Activated CD8-positive, alpha-beta memory T cell treated with anti-CD3 and anti-CD28 coated beads, Interleukin-2, amount 10 ng/mL, durations not matched to agents 7 days and 5 days (primary cell): ENCODE data around the gene DPEP1. TPM values are rescaled to one million over a fixed set of nuclear protein-coding genes. Genes with fewer than 3 reads are reported as not detected.

ENCODE experiments used
- ATAC-seq: fragments of 150-1000 bp; cut with Tn5 transposase; one replicate; pipeline ENCODE4 v1.10.0; 2021; ENCODE audit warnings: moderate library complexity
- CTCF ChIA-PET: fragments of 350-600 bp; sonication (Branson Sonifier 250); formaldehyde crosslinking; loops from one replicate; lab custom pipeline; 2021; ENCODE audit warnings: antibody characterized with exemption; lab: Charles Lee
- DNase-seq: peaks from one replicate; pipeline ENCODE4 v3.0.0-alpha.2; 2020
- H3K27ac Mint-ChIP-seq: one replicate; pipeline ENCODE4 v1.8.0; 2021; ENCODE audit warnings: mild to moderate bottlenecking, mixed read lengths
- H3K27me3 Mint-ChIP-seq: one replicate; pipeline ENCODE4 v1.8.0; 2021; ENCODE audit warnings: mixed read lengths
- H3K36me3 Mint-ChIP-seq: one replicate; pipeline ENCODE4 v1.8.0; 2021; ENCODE audit warnings: mild to moderate bottlenecking, mixed read lengths
- H3K4me1 Mint-ChIP-seq: one replicate; pipeline ENCODE4 v1.8.0; 2021; ENCODE audit warnings: mixed read lengths
- H3K4me3 Mint-ChIP-seq: one replicate; pipeline ENCODE4 v1.8.0; 2021; ENCODE audit warnings: mild to moderate bottlenecking, moderate library complexity, mixed read lengths
- H3K9me3 Mint-ChIP-seq: one replicate; pipeline ENCODE4 v1.8.0; 2022; ENCODE audit warnings: low read depth, mixed read lengths
- total RNA-seq, 2 experiments: library from RNA; stranded (reverse); gene quantifications; one replicate each; pipeline ENCODE4 v1.2.3, GENCODE V29; 2021

The DPEP1 gene
- total RNA-seq, 2 experiments from 2014 or later: not detected

GRCh38 chr16:89687092-89687940 is 73.9 kb downstream of the DPEP1 start:
- Mint-ChIP-seq H3K36me3 (peaks cover 17% of the 10 kb centered on the region), H3K9me3 (no peaks in the 10 kb centered on the region), H3K27ac (peak overlapping the region; percentile 78), H3K4me3 (peak overlapping the region; percentile 82), H3K4me1 (peaks cover 17% of the 10 kb centered on the region), H3K27me3 (no peaks in the 10 kb centered on the region)
- DNase-seq (no peak), ATAC-seq (peak; percentile 40)
- CTCF ChIA-PET: interaction anchor here (0.9 to 2.8 kb wide), 6 partner anchors 8 to 173 kb away, joined by 3 to 31 read pairs (median 6); partner anchors contain the start of gene SPATA2L

Other genes starting within 250 kb of the DPEP1 start
- gene ANKRD11, start 123.1 kb upstream of the DPEP1 start, total RNA-seq: 100 to 1,000 TPM; 184 to 235 TPM
- gene SPG7, start 105.2 kb upstream of the DPEP1 start, total RNA-seq: 100 to 1,000 TPM in 1 of 2 experiments, 10 to 100 TPM in 1; 92.1 to 110 TPM
- gene RPL13, start 53.0 kb upstream of the DPEP1 start, total RNA-seq: 1,000 to 10,000 TPM; 2,153 to 2,209 TPM
- gene CPNE7, start 37.9 kb upstream of the DPEP1 start, total RNA-seq: 1 to 10 TPM in 1 of 2 experiments, under 1 TPM in 1; 0.38 to 3.1 TPM
- 100 to 1,000 TPM in 1 of 2 experiments, 10 to 100 TPM in 1; 86.5 to 106 TPM for gene CHMP1A, start 44.1 kb downstream of the DPEP1 start, total RNA-seq
- gene SPATA33, start 44.2 kb downstream of the DPEP1 start, total RNA-seq: 10 to 100 TPM; 14.5 to 17.4 TPM
- gene CDK10, start 73.0 kb downstream of the DPEP1 start, total RNA-seq: 10 to 100 TPM; 80.5 to 94.2 TPM
- gene SPATA2L, start 88.1 kb downstream of the DPEP1 start, total RNA-seq: 1 to 10 TPM; 5.8 to 7.4 TPM
- 1 to 10 TPM; 3.6 to 4.6 TPM for gene VPS9D1, start 107.3 kb downstream of the DPEP1 start, total RNA-seq
- 10 to 100 TPM; 38.0 to 58.1 TPM for gene ZNF276, start 107.9 kb downstream of the DPEP1 start, total RNA-seq
- 100 to 1,000 TPM; 135 to 202 TPM for gene FANCA, start 203.0 kb downstream of the DPEP1 start, total RNA-seq
- gene SPIRE2, start 214.8 kb downstream of the DPEP1 start, total RNA-seq: under 1 TPM; 0.44 to 0.80 TPM